ENCODE results near the gene IGSF6.

GRCh38 chr16:21656795-21657768 is 4.7 kb upstream of the IGSF6 start:
- TF ChIP-seq RNF2 (IDR thresholded peaks at IDR 0.05): no peak
- peak; percentile 66 to 87 (median 82) for TF ChIP-seq CTCF (IDR thresholded peaks at IDR 0.05 in 2 of 3, conservative IDR thresholded peaks at IDR 0.05 in 1 of 3; ENCODE audit: insufficient read depth in 2 of 3, low read depth in 1 of 3, low read length in 3 of 3)
- TF ChIP-seq ZNF263 (CRISPR knock-in tag; IDR thresholded peaks at IDR 0.05; ENCODE audit: borderline replicate concordance): no peak
- no peak for TF ChIP-seq CC2D1A (IDR thresholded peaks at IDR 0.05)
- TF ChIP-seq KDM4B (IDR thresholded peaks at IDR 0.05; ENCODE audit: borderline replicate concordance in 2 of 2, low read depth in 1 of 2): no peak
- TF ChIP-seq MAZ (CRISPR knock-in tag; conservative IDR thresholded peaks at IDR 0.05 in 1 of 2, IDR thresholded peaks at IDR 0.05 in 1 of 2): no peak
- no peak for TF ChIP-seq EZH2 (IDR thresholded peaks at IDR 0.05; ENCODE audit: borderline replicate concordance, low read depth, low read length)
- TF ChIP-seq E2F8 (IDR thresholded peaks at IDR 0.05; ENCODE audit: low read depth, partially characterized antibody): no peak
- no peak for TF ChIP-seq KDM1A (IDR thresholded peaks at IDR 0.05)
- no peak for TF ChIP-seq KAT7 (CRISPR knock-in tag; IDR thresholded peaks at IDR 0.05; ENCODE audit: borderline replicate concordance)
- no peak for TF ChIP-seq SMAD3 (CRISPR knock-in tag; conservative IDR thresholded peaks at IDR 0.05)
- TF ChIP-seq BDP1 (IDR thresholded peaks at IDR 0.05; ENCODE audit: insufficient read depth, insufficient read length): no peak
